ENCODE data around the gene RNF13. TPM values are rescaled to one million over a fixed set of nuclear protein-coding genes. Genes with fewer than 3 reads are reported as not detected.
"Not testable (repeated sequence)": the region's sequence is repeated elsewhere in the genome, so short reads cannot be mapped to it uniquely, and the experiment has no call there.

RNF13 gene
- total and polyA plus RNA-seq, 4 donors: 56.1 to 85.8 (median 70.8) TPM

DNA sequence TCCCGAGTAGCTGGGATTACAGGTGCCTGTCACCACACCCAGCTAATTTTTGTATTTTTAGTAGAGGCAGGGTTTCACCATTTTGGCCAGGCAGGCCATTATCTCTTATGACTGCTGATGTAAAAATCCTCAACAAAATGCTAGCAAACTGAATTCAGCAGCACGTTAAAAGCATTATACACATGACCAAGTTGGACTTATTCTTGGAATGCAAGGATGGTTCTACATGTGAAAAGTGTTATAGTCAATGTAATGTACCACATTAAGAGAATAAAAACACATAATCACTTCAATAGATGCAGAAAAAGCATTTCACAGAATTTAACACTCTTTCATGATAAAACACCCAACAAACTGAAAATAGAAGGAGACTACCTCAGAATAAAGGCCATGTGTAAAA lies 20.2 kb downstream of the RNF13 start:
- 90 to 94% methylated on average over 2 of the region's 2 CpGs for WGBS, 2 donors
- no peak overlapping the region for H3K27ac ChIP-seq (ENCODE audit: low read depth in 1 of 2, low read length in 2 of 2)
- intact Hi-C loops (cut with DNase I): no loop called here
- no peak overlapping the region for H3K4me3 ChIP-seq (ENCODE audit: low read length in 2 of 2)
- ATAC-seq (ENCODE audit: low FRiP score) (no peak), DNase-seq (no peak)
- H3K27me3 ChIP-seq (ENCODE audit: control insufficient read depth in 1 of 2, insufficient read depth in 2 of 2, low read length in 1 of 2): no peaks in the 10 kb centered on the region
- peaks cover 0 to 1% of the 10 kb centered on the region in 2 donors for H3K4me1 ChIP-seq (ENCODE audit: control insufficient read depth in 1 of 2, insufficient read depth in 2 of 2, low read length in 2 of 2)
- H3K36me3 ChIP-seq (ENCODE audit: control insufficient read depth in 1 of 2, insufficient read depth in 2 of 2, low read length in 1 of 2): no peaks in the 10 kb centered on the region
- no peaks in the 10 kb centered on the region for H3K9me3 ChIP-seq (ENCODE audit: control insufficient read depth, low read length)

- DNase-seq; H3K4me1 ChIP-seq (ENCODE audit: control insufficient read depth in 1 of 2, insufficient read depth in 2 of 2, low read length in 2 of 2); intact Hi-C loops (cut with DNase I); H3K27ac ChIP-seq (ENCODE audit: low read depth in 1 of 2, low read length in 2 of 2); H3K4me3 ChIP-seq (ENCODE audit: low read length in 2 of 2); H3K36me3 ChIP-seq (ENCODE audit: control insufficient read depth in 1 of 2, insufficient read depth in 2 of 2, low read length in 1 of 2); H3K27me3 ChIP-seq (ENCODE audit: control insufficient read depth in 1 of 2, insufficient read depth in 2 of 2, low read length in 1 of 2); ATAC-seq (ENCODE audit: low FRiP score); H3K9me3 ChIP-seq (ENCODE audit: control insufficient read depth, low read length): not testable (repeated sequence)
- WGBS, 2 donors: 90 to 93% methylated on average over 3 of the region's 3 CpGs
Observed at GRCh38 chr3:149838491-149838890, 25.5 kb downstream of the RNF13 start.

DNA sequence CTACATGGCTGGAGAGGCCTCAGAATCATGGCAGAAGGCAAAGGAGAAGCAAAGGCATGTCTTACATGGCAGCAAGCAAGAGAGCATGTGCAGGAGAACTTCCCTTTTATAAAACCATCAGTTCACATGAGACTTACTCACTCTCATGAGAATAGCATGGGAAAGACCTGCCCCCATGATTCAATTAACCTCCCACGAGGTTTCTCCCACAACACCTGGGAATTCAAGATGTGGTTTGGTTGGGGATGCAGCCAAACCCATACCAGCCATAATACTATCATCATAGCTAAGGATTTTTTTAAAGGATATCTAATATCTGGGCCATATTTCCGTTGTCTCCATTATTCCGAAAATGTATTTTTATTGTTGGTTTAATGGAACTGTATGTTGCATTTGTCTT lies 26.5 kb downstream of the RNF13 start:
- ATAC-seq (ENCODE audit: low FRiP score); intact Hi-C loops (cut with DNase I); H3K27me3 ChIP-seq (ENCODE audit: control insufficient read depth in 1 of 2, insufficient read depth in 2 of 2, low read length in 1 of 2); H3K9me3 ChIP-seq (ENCODE audit: control insufficient read depth, low read length); H3K36me3 ChIP-seq (ENCODE audit: control insufficient read depth in 1 of 2, insufficient read depth in 2 of 2, low read length in 1 of 2); H3K4me1 ChIP-seq (ENCODE audit: control insufficient read depth in 1 of 2, insufficient read depth in 2 of 2, low read length in 2 of 2); H3K27ac ChIP-seq (ENCODE audit: low read depth in 1 of 2, low read length in 2 of 2); H3K4me3 ChIP-seq (ENCODE audit: low read length in 2 of 2); DNase-seq: not testable (repeated sequence)
- 97 to 98% methylated on average over 3 of the region's 3 CpGs for WGBS, 2 donors

DNA sequence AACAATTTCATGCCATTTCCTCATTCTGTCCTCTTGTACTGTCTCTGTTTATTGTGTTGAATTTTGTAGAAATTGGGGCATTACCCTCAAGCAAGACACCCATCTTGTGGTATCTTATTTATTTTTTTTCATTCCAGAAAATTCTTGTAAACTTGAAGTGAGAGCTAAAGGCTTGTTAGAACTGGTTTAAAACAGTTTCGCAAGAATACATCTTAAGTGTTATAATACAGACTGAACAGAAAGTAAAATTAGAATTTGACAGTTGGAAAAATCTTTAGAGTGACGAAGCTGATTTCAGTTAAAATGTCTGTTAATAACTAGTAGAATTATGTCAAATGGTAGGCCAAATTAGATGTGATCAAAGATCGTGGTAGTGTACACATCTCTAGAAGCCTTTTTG lies 26.9 kb downstream of the RNF13 start:
- ATAC-seq (ENCODE audit: low FRiP score): no peak
- peaks cover 0 to 2% of the 10 kb centered on the region in 2 donors for H3K4me1 ChIP-seq (ENCODE audit: control insufficient read depth in 1 of 2, insufficient read depth in 2 of 2, low read length in 2 of 2)
- H3K36me3 ChIP-seq (ENCODE audit: control insufficient read depth in 1 of 2, insufficient read depth in 2 of 2, low read length in 1 of 2): no peaks in the 10 kb centered on the region
- H3K4me3 ChIP-seq (ENCODE audit: low read length in 2 of 2): no peak overlapping the region
- no peak overlapping the region for H3K27ac ChIP-seq (ENCODE audit: low read depth in 1 of 2, low read length in 2 of 2)
- intact Hi-C loops (cut with DNase I): no loop called here
- H3K9me3 ChIP-seq (ENCODE audit: control insufficient read depth, low read length): no peaks in the 10 kb centered on the region
- WGBS, 2 donors: 97% methylated on average over 3 of the region's 3 CpGs
- DNase-seq: no peak
- H3K27me3 ChIP-seq (ENCODE audit: control insufficient read depth in 1 of 2, insufficient read depth in 2 of 2, low read length in 1 of 2): no peaks in the 10 kb centered on the region

DNA sequence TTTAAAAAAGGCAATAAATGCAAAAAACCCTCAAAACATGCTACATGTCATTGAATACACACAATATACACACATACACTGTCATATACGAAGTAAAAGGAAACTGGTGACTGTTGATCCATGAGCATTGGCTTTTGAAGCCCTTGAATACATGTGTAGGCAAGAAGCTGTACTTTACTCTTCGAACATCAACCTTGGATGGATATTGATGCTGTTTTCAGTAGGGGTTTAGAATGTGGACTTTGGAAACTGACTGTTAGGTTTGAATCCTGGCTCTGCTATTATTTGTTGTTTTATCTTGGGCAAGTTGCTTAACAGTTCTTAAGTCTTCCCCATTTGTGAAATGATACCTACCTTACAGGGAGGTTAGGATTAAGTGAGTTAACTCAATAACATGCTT lies 30.5 kb downstream of the RNF13 start:
- ATAC-seq (ENCODE audit: low FRiP score) (no peak), DNase-seq (no peak)
- H3K4me3 ChIP-seq (ENCODE audit: low read length in 2 of 2): no peak overlapping the region
- WGBS, 2 donors: 83 to 86% methylated on average over 2 of the region's 2 CpGs
- no peak overlapping the region for H3K27ac ChIP-seq (ENCODE audit: low read depth in 1 of 2, low read length in 2 of 2)
- H3K9me3 ChIP-seq (ENCODE audit: control insufficient read depth, low read length): no peaks in the 10 kb centered on the region
- peaks cover 0 to 2% of the 10 kb centered on the region in 2 donors for H3K4me1 ChIP-seq (ENCODE audit: control insufficient read depth in 1 of 2, insufficient read depth in 2 of 2, low read length in 2 of 2)
- no peaks in the 10 kb centered on the region for H3K36me3 ChIP-seq (ENCODE audit: control insufficient read depth in 1 of 2, insufficient read depth in 2 of 2, low read length in 1 of 2)
- intact Hi-C loops (cut with DNase I): no loop called here
- H3K27me3 ChIP-seq (ENCODE audit: control insufficient read depth in 1 of 2, insufficient read depth in 2 of 2, low read length in 1 of 2): no peaks in the 10 kb centered on the region

DNA sequence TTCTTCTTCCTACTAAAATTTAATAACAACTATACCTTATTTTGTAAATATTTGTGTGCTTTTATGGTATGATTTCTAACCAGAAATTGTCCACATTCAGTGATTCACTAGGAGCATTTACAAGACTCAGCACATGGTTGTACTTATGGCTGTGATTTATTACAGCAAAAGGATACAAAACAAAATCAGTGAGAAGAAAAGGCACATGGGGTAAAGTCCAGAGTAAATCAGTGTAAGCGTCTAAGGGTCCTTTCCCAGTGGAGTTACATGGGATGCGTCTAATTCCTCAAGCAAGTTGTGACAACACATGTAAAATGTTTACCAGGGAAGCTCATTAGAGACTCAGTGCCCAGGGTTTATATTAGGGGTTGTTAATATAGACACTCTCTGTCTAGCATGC lies 31.1 kb downstream of the RNF13 start:
- Histone ChIP-seq H3K27ac (ENCODE audit: low read depth in 1 of 2, low read length in 2 of 2) (no peak overlapping the region), H3K9me3 (ENCODE audit: control insufficient read depth, low read length) (no peaks in the 10 kb centered on the region), H3K4me3 (ENCODE audit: low read length in 2 of 2) (no peak overlapping the region), H3K4me1 (ENCODE audit: control insufficient read depth in 1 of 2, insufficient read depth in 2 of 2, low read length in 2 of 2) (peaks cover 0 to 2% of the 10 kb centered on the region in 2 donors), H3K27me3 (ENCODE audit: control insufficient read depth in 1 of 2, insufficient read depth in 2 of 2, low read length in 1 of 2) (no peaks in the 10 kb centered on the region), H3K36me3 (ENCODE audit: control insufficient read depth in 1 of 2, insufficient read depth in 2 of 2, low read length in 1 of 2) (no peaks in the 10 kb centered on the region)
- intact Hi-C loops (cut with DNase I): no loop called here
- 74 to 83% methylated on average over 2 of the region's 2 CpGs for WGBS, 2 donors
- DNase-seq: no peak
- ATAC-seq (ENCODE audit: low FRiP score): no peak

DNA sequence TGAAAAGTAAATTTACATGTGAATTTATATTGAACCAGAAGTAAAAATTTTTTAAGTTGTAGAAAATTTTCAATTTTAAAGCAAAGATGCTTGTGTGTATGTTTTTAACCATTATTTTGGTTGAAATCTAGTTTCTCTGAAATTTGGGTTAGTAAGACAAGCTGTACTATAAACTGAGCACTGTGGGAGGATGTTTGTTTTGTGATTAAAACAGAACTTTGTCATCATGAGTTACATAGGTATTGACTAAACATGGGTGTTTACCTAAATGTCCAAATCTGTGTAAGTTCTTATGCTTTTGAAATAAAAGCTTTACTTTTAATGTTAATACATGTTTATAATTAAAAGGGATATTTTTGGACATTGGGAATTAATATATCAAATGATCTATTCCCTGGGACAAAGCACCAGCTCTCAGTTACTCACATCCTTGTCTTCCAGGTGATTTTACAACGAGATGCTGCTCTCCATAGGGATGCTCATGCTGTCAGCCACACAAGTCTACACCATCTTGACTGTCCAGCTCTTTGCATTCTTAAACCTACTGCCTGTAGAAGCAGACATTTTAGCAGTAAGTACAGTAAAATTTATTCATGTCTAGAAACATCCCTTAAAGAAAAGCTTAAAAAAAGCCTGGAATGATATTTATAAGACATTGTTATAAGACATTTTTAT lies 32.7 kb downstream of the RNF13 start:
- DNase-seq (no peak), ATAC-seq (ENCODE audit: low FRiP score) (no peak)
- 83 to 93% methylated on average over 1 of the region's 1 CpG for WGBS, 2 donors
- Histone ChIP-seq H3K27ac (ENCODE audit: low read depth in 1 of 2, low read length in 2 of 2) (no peak overlapping the region), H3K9me3 (ENCODE audit: control insufficient read depth, low read length) (no peaks in the 10 kb centered on the region), H3K4me1 (ENCODE audit: control insufficient read depth in 1 of 2, insufficient read depth in 2 of 2, low read length in 2 of 2) (peaks cover 0 to 2% of the 10 kb centered on the region in 2 donors), H3K36me3 (ENCODE audit: control insufficient read depth in 1 of 2, insufficient read depth in 2 of 2, low read length in 1 of 2) (no peaks in the 10 kb centered on the region), H3K4me3 (ENCODE audit: low read length in 2 of 2) (no peak overlapping the region), H3K27me3 (ENCODE audit: control insufficient read depth in 1 of 2, insufficient read depth in 2 of 2, low read length in 1 of 2) (no peaks in the 10 kb centered on the region)
- intact Hi-C loops (cut with DNase I): no loop called here

- no peak for ATAC-seq (ENCODE audit: low FRiP score)
- DNase-seq: no peak
- H3K4me1 ChIP-seq (ENCODE audit: control insufficient read depth in 1 of 2, insufficient read depth in 2 of 2, low read length in 2 of 2): peaks cover 0 to 2% of the 10 kb centered on the region in 2 donors
- H3K36me3 ChIP-seq (ENCODE audit: control insufficient read depth in 1 of 2, insufficient read depth in 2 of 2, low read length in 1 of 2): peaks cover 0 to 2% of the 10 kb centered on the region in 2 donors
- 85 to 94% methylated on average over 1 of the region's 1 CpG for WGBS, 2 donors
- H3K27me3 ChIP-seq (ENCODE audit: control insufficient read depth in 1 of 2, insufficient read depth in 2 of 2, low read length in 1 of 2): no peaks in the 10 kb centered on the region
- no peak overlapping the region for H3K4me3 ChIP-seq (ENCODE audit: low read length in 2 of 2)
- H3K27ac ChIP-seq (ENCODE audit: low read depth in 1 of 2, low read length in 2 of 2): no peak overlapping the region
- intact Hi-C loops (cut with DNase I): no loop called here
- no peaks in the 10 kb centered on the region for H3K9me3 ChIP-seq (ENCODE audit: control insufficient read depth, low read length)
Observed at GRCh38 chr3:149848238-149848637, 35.2 kb downstream of the RNF13 start.

DNA sequence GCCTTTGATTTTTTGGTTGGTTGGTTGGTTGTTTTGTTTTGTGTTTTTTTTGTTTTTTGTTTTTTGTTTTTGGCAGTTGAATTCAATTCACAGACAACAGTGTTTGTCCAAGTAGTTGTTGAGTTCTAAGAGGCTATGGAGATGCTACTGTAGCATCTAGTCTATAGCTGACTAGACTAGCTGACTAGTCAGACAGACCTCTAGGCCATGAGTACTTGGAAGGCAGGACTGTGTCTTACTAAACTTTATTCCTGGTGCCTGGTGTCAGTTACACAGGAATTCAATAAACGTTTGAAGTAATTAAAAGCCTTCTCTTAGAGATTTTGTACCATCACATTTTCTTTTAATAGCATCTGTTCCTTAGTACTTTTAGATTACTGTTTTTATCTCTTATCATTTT lies 35.7 kb downstream of the RNF13 start:
- ATAC-seq (ENCODE audit: low FRiP score) (no peak), DNase-seq (no peak)
- no peaks in the 10 kb centered on the region for H3K4me1 ChIP-seq (ENCODE audit: control insufficient read depth in 1 of 2, insufficient read depth in 2 of 2, low read length in 2 of 2)
- 67 to 71% methylated on average over 1 of the region's 1 CpG for WGBS, 2 donors
- no peak overlapping the region for H3K27ac ChIP-seq (ENCODE audit: low read depth in 1 of 2, low read length in 2 of 2)
- no peaks in the 10 kb centered on the region for H3K9me3 ChIP-seq (ENCODE audit: control insufficient read depth, low read length)
- intact Hi-C loops (cut with DNase I): no loop called here
- H3K4me3 ChIP-seq (ENCODE audit: low read length in 2 of 2): no peak overlapping the region
- no peaks in the 10 kb centered on the region for H3K27me3 ChIP-seq (ENCODE audit: control insufficient read depth in 1 of 2, insufficient read depth in 2 of 2, low read length in 1 of 2)
- H3K36me3 ChIP-seq (ENCODE audit: control insufficient read depth in 1 of 2, insufficient read depth in 2 of 2, low read length in 1 of 2): peaks cover 0 to 2% of the 10 kb centered on the region in 2 donors
